Measurements from ENCODE around the gene THSD7A.

The THSD7A gene

GRCh38 chr7:11642276-11642675 lies 189.7 kb downstream of the THSD7A start:
- Histone ChIP-seq H3K36me3 (ENCODE audit: control insufficient read depth, insufficient read depth, low read length) (no peaks in the 10 kb centered on the region), H3K27ac (ENCODE audit: low read depth, low read length) (no peak overlapping the region), H3K9me3 (ENCODE audit: control insufficient read depth, insufficient read depth, low read length) (no peaks in the 10 kb centered on the region), H3K27me3 (ENCODE audit: control insufficient read depth, insufficient read depth, low read length) (no peaks in the 10 kb centered on the region), H3K4me3 (ENCODE audit: low read depth, low read length) (no peak overlapping the region), H3K9ac (ENCODE audit: low read depth, low read length) (no peak overlapping the region), H3K4me1 (ENCODE audit: control insufficient read depth, insufficient read depth, low read length) (no peaks in the 10 kb centered on the region)

GRCh38 chr7:11638011-11638774 lies 193.8 kb downstream of the THSD7A start:
- H3K4me3 ChIP-seq (ENCODE audit: low read depth, low read length), result no peak overlapping the region
- H3K27ac ChIP-seq (ENCODE audit: low read depth, low read length), result no peak overlapping the region
- H3K36me3 ChIP-seq (ENCODE audit: control insufficient read depth, insufficient read depth, low read length), result no peaks in the 10 kb centered on the region
- peaks cover 5% of the 10 kb centered on the region; the same call in 1 of the 2 replicates for H3K4me1 ChIP-seq (ENCODE audit: control insufficient read depth, insufficient read depth, low read length)
- H3K9me3 ChIP-seq (ENCODE audit: control insufficient read depth, insufficient read depth, low read length), result no peaks in the 10 kb centered on the region
- H3K9ac ChIP-seq (ENCODE audit: low read depth, low read length), result no peak overlapping the region
- H3K27me3 ChIP-seq (ENCODE audit: control insufficient read depth, insufficient read depth, low read length), result no peaks in the 10 kb centered on the region

- no peak overlapping the region for H3K4me3 ChIP-seq (ENCODE audit: low read depth, low read length)
These were observed 195.7 kb downstream of the THSD7A start for GRCh38 chr7:11636274-11636673.

GRCh38 chr7:11633310-11633709 lies 198.7 kb downstream of the THSD7A start:
- Histone ChIP-seq H3K27me3 (ENCODE audit: control insufficient read depth, insufficient read depth, low read length) (no peaks in the 10 kb centered on the region), H3K4me3 (ENCODE audit: low read depth, low read length) (no peak overlapping the region), H3K9ac (ENCODE audit: low read depth, low read length) (no peak overlapping the region), H3K4me1 (ENCODE audit: control insufficient read depth, insufficient read depth, low read length) (peaks cover 5% of the 10 kb centered on the region; the same call in 1 of the 2 replicates), H3K9me3 (ENCODE audit: control insufficient read depth, insufficient read depth, low read length) (no peaks in the 10 kb centered on the region), H3K36me3 (ENCODE audit: control insufficient read depth, insufficient read depth, low read length) (no peaks in the 10 kb centered on the region), H3K27ac (ENCODE audit: low read depth, low read length) (no peak overlapping the region)

More at GRCh38 chr7:11636274-11636673, 195.7 kb downstream of the THSD7A start:
- H3K4me1 ChIP-seq (ENCODE audit: control insufficient read depth, insufficient read depth, low read length), result peaks cover 5% of the 10 kb centered on the region; the same call in 1 of the 2 replicates
- H3K9me3 ChIP-seq (ENCODE audit: control insufficient read depth, insufficient read depth, low read length), result no peaks in the 10 kb centered on the region
- H3K9ac ChIP-seq (ENCODE audit: low read depth, low read length), result no peak overlapping the region
- H3K27me3 ChIP-seq (ENCODE audit: control insufficient read depth, insufficient read depth, low read length), result no peaks in the 10 kb centered on the region
- no peak overlapping the region for H3K27ac ChIP-seq (ENCODE audit: low read depth, low read length)
- no peaks in the 10 kb centered on the region for H3K36me3 ChIP-seq (ENCODE audit: control insufficient read depth, insufficient read depth, low read length)

GRCh38 chr7:11630355-11630754 lies 201.6 kb downstream of the THSD7A start:
- Histone ChIP-seq H3K36me3 (ENCODE audit: control insufficient read depth, insufficient read depth, low read length) (no peaks in the 10 kb centered on the region), H3K4me3 (ENCODE audit: low read depth, low read length) (no peak overlapping the region), H3K9me3 (ENCODE audit: control insufficient read depth, insufficient read depth, low read length) (no peaks in the 10 kb centered on the region), H3K4me1 (ENCODE audit: control insufficient read depth, insufficient read depth, low read length) (peaks cover 12% of the 10 kb centered on the region; the same call in 1 of the 2 replicates), H3K27me3 (ENCODE audit: control insufficient read depth, insufficient read depth, low read length) (no peaks in the 10 kb centered on the region), H3K9ac (ENCODE audit: low read depth, low read length) (no peak overlapping the region), H3K27ac (ENCODE audit: low read depth, low read length) (no peak overlapping the region)

GRCh38 chr7:11625669-11626068 lies 206.3 kb downstream of the THSD7A start:
- H3K4me1 ChIP-seq (ENCODE audit: control insufficient read depth, insufficient read depth, low read length), result peaks cover 9% of the 10 kb centered on the region; the same call in 1 of the 2 replicates
- no peak overlapping the region for H3K27ac ChIP-seq (ENCODE audit: low read depth, low read length)
- H3K36me3 ChIP-seq (ENCODE audit: control insufficient read depth, insufficient read depth, low read length), result no peaks in the 10 kb centered on the region
- H3K4me3 ChIP-seq (ENCODE audit: low read depth, low read length), result no peak overlapping the region
- no peak overlapping the region for H3K9ac ChIP-seq (ENCODE audit: low read depth, low read length)
- H3K27me3 ChIP-seq (ENCODE audit: control insufficient read depth, insufficient read depth, low read length), result no peaks in the 10 kb centered on the region
- no peaks in the 10 kb centered on the region for H3K9me3 ChIP-seq (ENCODE audit: control insufficient read depth, insufficient read depth, low read length)

GRCh38 chr7:11623093-11623678 lies 208.8 kb downstream of the THSD7A start:
- H3K4me3 ChIP-seq (ENCODE audit: low read depth, low read length), result no peak overlapping the region
- no peak overlapping the region for H3K27ac ChIP-seq (ENCODE audit: low read depth, low read length)
- peaks cover 9% of the 10 kb centered on the region; the same call in 1 of the 2 replicates for H3K4me1 ChIP-seq (ENCODE audit: control insufficient read depth, insufficient read depth, low read length)
- H3K9ac ChIP-seq (ENCODE audit: low read depth, low read length), result no peak overlapping the region
- no peaks in the 10 kb centered on the region for H3K27me3 ChIP-seq (ENCODE audit: control insufficient read depth, insufficient read depth, low read length)
- no peaks in the 10 kb centered on the region for H3K9me3 ChIP-seq (ENCODE audit: control insufficient read depth, insufficient read depth, low read length)
- H3K36me3 ChIP-seq (ENCODE audit: control insufficient read depth, insufficient read depth, low read length), result no peaks in the 10 kb centered on the region

- H3K36me3 ChIP-seq (ENCODE audit: control insufficient read depth, insufficient read depth, low read length), result no peaks in the 10 kb centered on the region
- no peak overlapping the region for H3K27ac ChIP-seq (ENCODE audit: low read depth, low read length)
- no peaks in the 10 kb centered on the region for H3K27me3 ChIP-seq (ENCODE audit: control insufficient read depth, insufficient read depth, low read length)
- H3K4me1 ChIP-seq (ENCODE audit: control insufficient read depth, insufficient read depth, low read length), result peaks cover 5% of the 10 kb centered on the region; the same call in 1 of the 2 replicates
- H3K9me3 ChIP-seq (ENCODE audit: control insufficient read depth, insufficient read depth, low read length), result no peaks in the 10 kb centered on the region
- H3K4me3 ChIP-seq (ENCODE audit: low read depth, low read length), result no peak overlapping the region
- H3K9ac ChIP-seq (ENCODE audit: low read depth, low read length), result no peak overlapping the region
These were observed 211.4 kb downstream of the THSD7A start for GRCh38 chr7:11620406-11621253.

GRCh38 chr7:11616466-11616865 lies 215.5 kb downstream of the THSD7A start:
- Histone ChIP-seq H3K4me1 (ENCODE audit: control insufficient read depth, insufficient read depth, low read length) (peaks cover 12% of the 10 kb centered on the region), H3K9ac (ENCODE audit: low read depth, low read length) (no peak overlapping the region), H3K4me3 (ENCODE audit: low read depth, low read length) (no peak overlapping the region), H3K27me3 (ENCODE audit: control insufficient read depth, insufficient read depth, low read length) (no peaks in the 10 kb centered on the region), H3K36me3 (ENCODE audit: control insufficient read depth, insufficient read depth, low read length) (no peaks in the 10 kb centered on the region), H3K9me3 (ENCODE audit: control insufficient read depth, insufficient read depth, low read length) (no peaks in the 10 kb centered on the region), H3K27ac (ENCODE audit: low read depth, low read length) (no peak overlapping the region)

GRCh38 chr7:11615174-11615573 lies 216.8 kb downstream of the THSD7A start:
- no peak overlapping the region for H3K27ac ChIP-seq (ENCODE audit: low read depth, low read length)
- no peaks in the 10 kb centered on the region for H3K36me3 ChIP-seq (ENCODE audit: control insufficient read depth, insufficient read depth, low read length)
- peaks cover 12% of the 10 kb centered on the region for H3K4me1 ChIP-seq (ENCODE audit: control insufficient read depth, insufficient read depth, low read length)
- H3K4me3 ChIP-seq (ENCODE audit: low read depth, low read length), result no peak overlapping the region
- H3K9ac ChIP-seq (ENCODE audit: low read depth, low read length), result no peak overlapping the region
- no peaks in the 10 kb centered on the region for H3K27me3 ChIP-seq (ENCODE audit: control insufficient read depth, insufficient read depth, low read length)
- no peaks in the 10 kb centered on the region for H3K9me3 ChIP-seq (ENCODE audit: control insufficient read depth, insufficient read depth, low read length)

All from HUES48 (cell line).